GF-D8 (cell line): Measurements from ENCODE around the gene SUGCT.

Source experiments
- DNase-seq: peaks from one replicate; lab custom pipeline; 2025; lab: John Stamatoyannopoulos, UW

SUGCT gene

DNA sequence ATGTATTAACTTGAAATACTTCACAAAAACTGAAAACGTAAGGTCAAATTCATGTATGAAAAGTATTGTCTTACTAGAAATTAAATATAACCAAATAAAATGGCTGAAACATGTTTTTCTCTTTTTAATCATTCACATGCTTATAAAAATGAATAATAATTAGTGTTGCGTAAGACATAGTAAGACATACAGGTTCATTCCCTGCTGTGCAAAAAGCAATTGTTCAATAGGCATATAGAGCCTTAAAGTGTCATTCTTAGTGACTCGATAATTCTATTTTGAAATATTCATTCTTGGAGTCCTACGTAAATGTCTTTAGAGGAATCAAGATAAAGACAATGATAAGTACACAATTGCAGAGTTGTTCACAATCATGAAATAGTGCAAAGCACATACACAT, 337.1 kb downstream of the SUGCT start:
- no peak for DNase-seq

DNA sequence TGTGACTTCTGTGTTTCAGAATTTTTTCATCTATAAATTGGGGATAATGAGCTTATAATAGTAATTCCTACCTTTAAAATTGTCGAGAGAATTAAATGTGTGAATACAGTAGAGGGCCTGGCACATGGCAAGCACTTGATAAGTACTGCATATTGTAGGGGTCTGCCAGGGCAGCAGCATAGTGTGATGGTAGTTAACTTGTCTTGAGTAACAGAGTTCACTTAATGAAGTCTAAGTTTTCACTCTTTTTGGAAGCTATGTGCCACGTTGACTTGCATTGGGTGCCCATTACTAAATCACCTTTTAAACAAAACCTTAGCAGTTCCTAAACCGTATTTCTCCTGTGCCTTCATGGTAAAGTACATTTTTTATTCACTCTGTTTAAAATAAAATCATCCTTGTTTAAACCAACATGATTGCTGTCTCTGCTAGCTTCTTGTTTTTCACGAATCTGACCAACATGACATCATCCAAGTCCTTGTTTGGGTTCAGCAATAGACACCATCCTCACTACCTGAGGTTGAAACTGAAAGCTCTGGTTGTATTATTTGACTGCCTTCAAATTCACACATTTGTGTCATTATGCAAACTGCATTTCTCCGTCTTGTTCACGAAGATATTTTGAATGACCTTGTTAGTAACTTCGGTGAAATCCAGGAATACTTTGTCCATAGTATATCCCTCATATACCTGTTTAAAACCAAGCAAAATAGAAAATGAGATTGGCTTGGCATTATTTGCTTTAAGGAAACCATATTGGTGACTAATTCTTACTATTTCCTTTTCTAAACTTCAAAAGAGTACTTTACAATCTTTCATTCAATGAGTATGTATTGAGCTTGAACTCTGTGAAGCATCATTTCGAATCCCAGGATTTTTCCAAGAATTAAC, 340.2 kb downstream of the SUGCT start:
- DNase-seq: no peak

DNA sequence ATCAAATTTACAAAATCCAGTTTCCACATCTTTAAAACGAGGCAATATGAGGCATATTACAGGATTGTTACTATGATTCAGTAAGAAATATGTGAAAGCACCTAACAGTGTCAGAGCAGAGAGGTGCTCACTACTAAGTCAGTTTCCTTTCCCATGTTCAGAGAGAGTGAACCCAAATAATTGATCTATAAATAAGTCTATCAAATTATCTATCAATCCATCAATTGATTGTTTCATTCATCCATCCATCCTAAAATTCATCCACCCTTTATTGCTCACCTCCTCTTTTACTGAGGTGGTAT, 340.8 kb downstream of the SUGCT start:
- no peak for DNase-seq

DNA sequence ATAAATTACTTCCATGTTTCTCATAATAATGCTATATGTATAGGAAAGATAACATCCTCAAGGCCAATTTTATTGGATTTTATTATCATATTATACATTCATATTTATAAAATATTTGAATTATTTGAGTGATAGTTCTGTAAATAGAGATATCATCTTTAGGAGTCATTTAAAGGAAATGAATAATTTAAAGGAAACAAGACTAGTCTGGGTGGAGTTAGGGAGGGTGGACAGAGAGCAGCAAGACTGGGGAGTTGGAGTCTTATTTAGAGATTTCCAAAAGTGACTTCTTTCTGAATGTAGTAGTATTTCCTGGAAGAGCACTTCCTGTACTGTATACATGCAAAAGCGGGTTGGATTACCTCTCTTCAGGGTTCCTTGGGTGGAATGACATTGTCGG, 342.3 kb downstream of the SUGCT start:
- DNase-seq: no peak

DNA sequence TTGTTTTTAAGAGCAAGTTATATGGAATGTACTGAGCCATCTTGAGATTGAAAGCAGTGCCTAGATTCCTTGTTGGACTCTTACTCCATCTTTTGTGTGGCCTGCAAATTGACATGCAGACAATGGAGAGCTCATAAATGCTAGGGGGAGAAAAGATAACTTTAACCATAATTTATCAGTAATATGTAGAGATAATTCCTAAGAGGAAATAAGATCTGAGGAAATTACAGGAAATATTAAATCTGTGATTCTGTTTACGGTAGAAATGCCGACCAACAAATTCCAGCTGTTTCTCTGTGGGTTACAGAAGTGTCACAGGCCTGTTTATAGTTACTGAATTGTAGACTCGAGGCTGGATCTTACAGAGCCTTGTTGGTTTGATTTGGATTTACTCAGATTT, 348.0 kb downstream of the SUGCT start:
- no peak for DNase-seq

- DNase-seq: no peak
Observed at GRCh38 chr7:40483630-40484029, 348.8 kb downstream of the SUGCT start.

GRCh38 chr7:40489844-40490602, 355.2 kb downstream of the SUGCT start:
- no peak for DNase-seq

DNA sequence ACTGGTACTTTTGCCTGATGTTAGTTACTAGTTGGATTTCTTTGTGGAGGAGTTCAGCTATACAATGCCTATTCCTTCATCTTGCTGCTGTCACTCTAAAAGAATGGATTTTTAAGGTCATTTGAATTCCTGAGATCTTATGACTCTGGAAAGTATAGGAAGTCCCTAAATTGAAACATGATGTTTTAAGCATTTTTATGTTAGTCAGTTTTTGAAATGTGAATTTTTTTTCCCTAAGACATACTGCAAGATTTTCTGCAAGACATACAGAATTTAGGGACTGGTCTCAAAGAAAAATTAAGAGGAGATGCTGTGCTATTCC, 355.8 kb downstream of the SUGCT start:
- DNase-seq: no peak

GRCh38 chr7:40492946-40493345, 358.1 kb downstream of the SUGCT start:
- no peak for DNase-seq

GRCh38 chr7:40493609-40494051, 358.8 kb downstream of the SUGCT start:
- DNase-seq: no peak

- DNase-seq: no peak
Observed at GRCh38 chr7:40498924-40499510, 364.2 kb downstream of the SUGCT start.

DNA sequence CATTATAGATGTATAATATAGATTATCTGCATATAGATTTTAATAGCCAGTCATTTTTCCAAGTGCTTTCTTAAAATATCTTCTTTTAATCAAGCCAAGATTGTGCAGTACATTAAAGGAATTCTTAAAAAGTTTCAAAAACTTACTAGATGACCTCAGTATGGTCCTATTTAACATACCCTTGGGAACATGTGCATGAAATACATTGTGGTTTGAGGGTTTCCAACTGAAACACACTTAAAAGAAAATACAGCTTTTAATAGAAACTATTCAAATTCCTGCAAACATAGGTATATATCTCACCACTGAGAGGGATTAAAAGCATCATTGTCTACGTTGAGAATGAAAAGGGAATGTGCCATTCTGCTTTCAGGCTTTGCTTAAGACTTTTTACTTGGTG, 364.9 kb downstream of the SUGCT start:
- DNase-seq: no peak

GRCh38 chr7:40500219-40500618, 365.4 kb downstream of the SUGCT start:
- DNase-seq: no peak

- no peak for DNase-seq
Observed at GRCh38 chr7:40502359-40502758, 367.6 kb downstream of the SUGCT start.

- no peak for DNase-seq
Observed at GRCh38 chr7:40506158-40506557, 371.4 kb downstream of the SUGCT start.

DNA sequence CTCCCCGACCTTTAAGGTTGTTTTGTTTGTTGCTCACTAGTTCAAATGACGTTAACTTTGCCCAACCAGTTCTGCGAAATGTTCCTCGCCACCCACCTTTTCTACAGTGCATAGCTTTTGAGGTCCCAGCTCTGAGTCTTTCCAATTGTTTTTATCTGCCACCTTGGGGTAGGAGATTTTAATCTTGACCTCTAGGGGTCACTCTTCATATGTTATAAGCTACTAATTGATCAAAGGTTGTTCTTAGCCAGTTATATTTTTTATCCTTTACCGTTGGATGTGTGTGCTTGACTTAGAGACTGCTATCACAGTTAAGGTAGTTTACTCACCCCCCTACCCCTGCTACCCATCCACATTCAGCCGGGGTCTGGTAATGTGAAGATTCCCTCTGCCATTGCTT, 372.4 kb downstream of the SUGCT start:
- no peak for DNase-seq

GRCh38 chr7:40509287-40509996, 374.6 kb downstream of the SUGCT start:
- no peak for DNase-seq

DNA sequence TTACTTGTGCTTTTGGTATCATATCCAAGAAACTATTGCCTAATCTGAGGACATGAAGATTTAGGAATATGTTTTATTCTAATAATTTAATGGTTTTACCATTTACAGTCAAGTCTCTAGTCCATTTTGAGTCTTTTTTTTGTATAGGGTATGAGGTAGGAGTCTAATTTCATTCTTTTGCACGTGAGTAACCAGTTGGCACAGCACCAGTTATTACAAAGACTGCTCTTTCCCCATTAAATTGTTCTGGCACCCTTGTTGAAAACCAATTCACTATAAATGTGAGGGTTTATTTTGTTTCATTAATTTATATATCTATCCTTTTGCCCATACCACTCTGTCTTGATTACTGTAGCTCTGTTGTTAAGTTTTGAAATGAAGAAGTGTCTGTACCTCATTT, 381.6 kb downstream of the SUGCT start:
- DNase-seq: no peak

DNA sequence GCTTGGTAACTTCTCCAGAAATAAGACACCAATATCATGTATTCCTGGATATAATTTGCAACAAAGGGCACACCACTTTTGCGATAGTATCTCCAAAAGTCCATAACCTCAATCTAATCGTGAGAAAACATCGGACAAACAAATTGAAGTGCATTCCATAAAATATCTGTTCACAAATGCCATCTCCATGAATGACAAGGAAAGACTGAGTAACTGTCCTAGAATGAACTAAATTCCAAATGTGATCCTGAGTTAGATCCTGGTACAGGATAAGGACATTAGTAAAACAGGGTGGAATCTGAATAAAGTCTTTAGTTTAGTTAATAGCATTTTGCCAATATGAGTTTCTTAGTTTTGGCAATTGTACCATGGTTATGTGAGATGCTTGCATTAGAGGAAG, 384.2 kb downstream of the SUGCT start:
- DNase-seq: no peak

DNA sequence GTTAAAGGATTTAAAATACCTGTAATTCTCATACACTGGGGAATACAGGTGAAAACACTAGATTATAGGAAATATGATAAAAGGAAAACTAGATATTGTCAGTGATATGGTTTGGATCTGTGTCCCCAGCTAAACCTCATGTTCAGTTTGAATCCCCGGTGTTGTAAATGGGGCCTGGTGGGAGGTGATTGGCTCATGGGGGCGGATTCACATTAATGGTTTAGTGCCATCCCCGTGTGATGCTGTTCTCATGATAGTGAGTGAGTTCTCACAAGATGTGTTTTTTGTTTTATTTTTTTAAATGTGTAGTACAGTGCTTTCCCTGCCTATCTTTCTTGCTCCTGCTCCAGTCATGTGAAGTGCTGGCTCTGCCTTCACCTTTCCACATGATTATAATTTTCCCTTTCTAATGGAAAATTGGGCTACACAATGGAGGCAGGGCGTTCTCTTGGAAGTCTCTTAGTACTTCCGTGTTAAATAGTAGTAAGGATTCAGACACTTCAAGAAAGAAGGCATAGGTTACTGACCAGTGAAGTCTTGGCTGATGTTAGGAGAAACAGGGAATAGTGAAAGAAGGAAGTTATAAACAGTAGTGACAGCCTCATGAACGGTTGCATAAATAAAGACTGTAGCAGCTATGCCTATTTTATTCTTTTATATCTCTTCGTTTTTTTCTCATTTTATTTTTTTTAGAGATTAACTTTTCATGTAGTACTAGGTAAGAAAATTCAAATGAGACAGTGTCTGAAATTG, 386.4 kb downstream of the SUGCT start:
- DNase-seq: no peak

DNA sequence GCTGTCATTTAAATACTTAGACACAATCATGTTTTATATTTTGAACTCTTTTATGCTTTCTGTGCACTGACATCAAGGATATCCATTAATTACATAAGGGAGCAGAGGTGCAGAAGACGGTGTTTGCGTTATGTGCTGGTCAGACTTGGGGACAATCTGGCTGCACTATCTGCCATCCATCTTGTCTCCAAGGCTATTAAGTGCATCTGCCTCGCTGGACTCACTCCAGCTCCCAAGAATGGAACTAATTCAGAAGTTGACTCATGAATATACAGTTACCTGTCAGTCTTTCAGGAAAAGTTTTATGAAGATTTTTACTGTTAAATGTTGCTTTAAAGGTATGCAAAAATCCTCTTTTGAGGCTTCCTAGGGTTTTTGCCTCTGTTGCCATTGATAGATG, 391.0 kb downstream of the SUGCT start:
- DNase-seq: no peak
